HepG2 (cell line): ENCODE results near the gene ATG16L1. TPM values are rescaled to one million over a fixed set of nuclear protein-coding genes. Genes with fewer than 3 reads are reported as not detected.
A peak's percentile ranks its signal among the peaks of the same experiment; 100 is the strongest.

ENCODE experiments used
- AKNA ChIP-seq: sonication (generic); formaldehyde crosslinking; IDR thresholded peaks from 2 replicates; pipeline ENCODE4 v1.4.0; 2020; ENCODE audit warnings: missing genetic modification reagents, borderline replicate concordance
- ARNT2 ChIP-seq: sonication (generic); formaldehyde crosslinking; IDR thresholded peaks from 2 replicates; pipeline ENCODE4 v1.8.0; 2022; ENCODE audit warnings: mild to moderate bottlenecking, low read depth, missing genetic modification reagents, moderate library complexity
- CHD2 ChIP-seq: IDR thresholded peaks from 2 replicates; pipeline ENCODE4 v1.6.1; 2011; ENCODE audit warnings: low read depth, low read length, improper control_type of control experiment
- HNRNPL ChIP-seq: fragments of 200-400 bp; formaldehyde crosslinking; IDR thresholded peaks from 2 replicates; pipeline ENCODE4 v1.6.1; 2017; ENCODE audit warnings: mild to moderate bottlenecking, low read depth, low read length
- IRF2 ChIP-seq: IDR thresholded peaks from 2 replicates; pipeline ENCODE4 v1.6.1; 2018; ENCODE audit warnings: missing genetic modification reagents, missing compliant biosample characterization
- KDM1A ChIP-seq: IDR thresholded peaks from 2 replicates; pipeline ENCODE4 v1.6.1; 2016; ENCODE audit warnings: missing compliant biosample characterization
- MED1 ChIP-seq: sonication (generic); formaldehyde crosslinking; IDR thresholded peaks from 2 replicates; pipeline ENCODE4 v1.4.0; 2020; ENCODE audit warnings: missing genetic modification reagents
- MXD1 ChIP-seq: sonication (generic); formaldehyde crosslinking; IDR thresholded peaks from 2 replicates; pipeline ENCODE4 v1.4.0; 2020; ENCODE audit warnings: mild to moderate bottlenecking, missing genetic modification reagents
- MXD4 ChIP-seq: IDR thresholded peaks from 2 replicates; pipeline ENCODE4 v1.6.1; 2016; ENCODE audit warnings: mild to moderate bottlenecking, missing biosample characterization, missing genetic modification reagents
- NAIF1 ChIP-seq: sonication (generic); formaldehyde crosslinking; IDR thresholded peaks from 2 replicates; pipeline ENCODE4 v1.5.0; 2020; ENCODE audit warnings: mild to moderate bottlenecking, missing genetic modification reagents, borderline replicate concordance
- NFYC ChIP-seq: IDR thresholded peaks from 2 replicates; pipeline ENCODE4 v1.6.1; 2016; ENCODE audit warnings: missing genetic modification reagents, missing compliant biosample characterization
- NR0B2 ChIP-seq: sonication (generic); formaldehyde crosslinking; IDR thresholded peaks from 2 replicates; pipeline ENCODE4 v1.4.0; 2020; ENCODE audit warnings: mild to moderate bottlenecking, missing genetic modification reagents
- PHF8 ChIP-seq: sonication (generic); formaldehyde crosslinking; IDR thresholded peaks from 2 replicates; pipeline ENCODE4 v1.5.0; 2020; ENCODE audit warnings: missing genetic modification reagents
- RXRA ChIP-seq: sonication (generic); formaldehyde crosslinking; IDR thresholded peaks from 2 replicates; pipeline ENCODE4 v1.5.1; 2020; ENCODE audit warnings: missing genetic modification reagents
- SMAD1 ChIP-seq: sonication (generic); formaldehyde crosslinking; IDR thresholded peaks from 2 replicates; pipeline ENCODE4 v1.4.0; 2020; ENCODE audit warnings: missing genetic modification reagents, low read depth, mild to moderate bottlenecking, borderline replicate concordance
- SMAD3 ChIP-seq: sonication (generic); formaldehyde crosslinking; IDR thresholded peaks from 2 replicates; pipeline ENCODE4 v1.4.0; 2020; ENCODE audit warnings: missing genetic modification reagents
- SRF ChIP-seq: IDR thresholded peaks from 2 replicates; pipeline ENCODE4 v1.6.1; 2011; ENCODE audit warnings: mild to moderate bottlenecking, low read depth, low read length, moderate library complexity
- SRSF4 ChIP-seq: fragments of 200-400 bp; formaldehyde crosslinking; IDR thresholded peaks from one replicate; pipeline ENCODE4 v1.6.1; 2018; ENCODE audit warnings: mild to moderate bottlenecking, low read depth, low read length, moderate library complexity; ENCODE audit not compliant: poor library complexity, severe bottlenecking
- TCF7L2 ChIP-seq: IDR thresholded peaks from 2 replicates; pipeline ENCODE4 v1.6.1; 2011; ENCODE audit warnings: mild to moderate bottlenecking, low read depth, low read length, moderate library complexity
- ZBTB42 ChIP-seq: sonication (generic); formaldehyde crosslinking; IDR thresholded peaks from 2 replicates; pipeline ENCODE4 v1.5.0; 2020; ENCODE audit warnings: mild to moderate bottlenecking, missing genetic modification reagents
- ZNF383 ChIP-seq: sonication (generic); formaldehyde crosslinking; IDR thresholded peaks from 2 replicates; pipeline ENCODE4 v1.4.0; 2020; ENCODE audit warnings: missing genetic modification reagents, mild to moderate bottlenecking, borderline replicate concordance
- ZNF468 ChIP-seq: sonication (generic); formaldehyde crosslinking; IDR thresholded peaks from 2 replicates; pipeline ENCODE4 v1.8.0; 2022; ENCODE audit warnings: mild to moderate bottlenecking, moderate library complexity, missing genetic modification reagents
- ZNF501 ChIP-seq: sonication (generic); formaldehyde crosslinking; IDR thresholded peaks from 2 replicates; pipeline ENCODE4 v1.5.1; 2020; ENCODE audit warnings: mild to moderate bottlenecking, moderate library complexity, missing genetic modification reagents
- ZNF607 ChIP-seq: sonication (generic); formaldehyde crosslinking; IDR thresholded peaks from 2 replicates; pipeline ENCODE4 v1.5.1; 2020; ENCODE audit warnings: missing genetic modification reagents, mild to moderate bottlenecking, borderline replicate concordance
- ZNF678 ChIP-seq: sonication (generic); formaldehyde crosslinking; IDR thresholded peaks from 2 replicates; pipeline ENCODE4 v1.4.0; 2020; ENCODE audit warnings: mild to moderate bottlenecking, missing genetic modification reagents
- ZNF713 ChIP-seq: sonication (generic); formaldehyde crosslinking; IDR thresholded peaks from 2 replicates; pipeline ENCODE4 v1.4.0; 2020; ENCODE audit warnings: mild to moderate bottlenecking, missing genetic modification reagents
- polyA plus RNA-seq, 8 experiments: library from polyadenylated mRNA; depleted of rRNA in 3 of 8; stranded (reverse) in 7 of 8; unstranded in 1 of 8; fragments of >200 nt; fragmentation: Illumina TruSeq in 4 of 8; extraction: Trizol in 4 of 8; gene quantifications; 2 replicates each; pipeline versions ENCODE4 v1.2.1 to v1.2.3, GENCODE V29; 2011 to 2016; ENCODE audit warnings: low read depth in 4 of 8, missing spikeins in 1 of 8, mixed read lengths in 1 of 8; ENCODE audit not compliant: insufficient read depth in 1 of 8
- total RNA-seq, 5 experiments: library from RNA; depleted of rRNA; stranded (reverse); fragments of >200 nt; fragmentation: Illumina TruSeq; extraction: Trizol; gene quantifications; 2 replicates each; pipeline ENCODE4 v1.2.3, GENCODE V29; 2016; ENCODE audit warnings: low read depth in 1 of 5

Gene ATG16L1
- total and polyA plus RNA-seq, 2 of the 13 experiments (the other 11 are each of a cell fraction or from before 2014, with no cell fraction given): 26.0 to 51.7 TPM

- TF ChIP-seq SMAD3 (CRISPR knock-in tag) (peak; percentile 96), ZNF678 (peak; percentile 88; the same call in 1 of the 2 replicates), MXD1 (CRISPR knock-in tag) (peak; percentile 91; the same call in 1 of the 2 replicates), ZNF501 (CRISPR knock-in tag) (peak; percentile 99), NR0B2 (peak; percentile 76; the same call in 1 of the 2 replicates), IRF2 (peak; percentile 98), NAIF1 (CRISPR knock-in tag) (peak; percentile 89), CHD2 (peak; percentile 21; the same call in 1 of the 2 replicates), ZNF383 (peak; percentile 94; the same call in 1 of the 2 replicates), RXRA (CRISPR knock-in tag) (peak; percentile 93), SMAD1 (CRISPR knock-in tag) (peak; percentile 63; the same call in 1 of the 2 replicates), MED1 (CRISPR knock-in tag) (peak; percentile 84), NFYC (CRISPR knock-in tag) (peak; percentile 80), ZNF713 (CRISPR knock-in tag) (no peak), ZNF468 (no peak), TCF7L2 (no peak), AKNA (no peak), HNRNPL (peak; percentile 67; the same call in 1 of the 2 replicates), MXD4 (peak; percentile 93), PHF8 (peak; percentile 95), ARNT2 (CRISPR knock-in tag) (peak; percentile 92), ZBTB42 (peak; percentile 96), SRF (peak; percentile 71; the same call in 1 of the 2 replicates), KDM1A (CRISPR knock-in tag) (no peak; the same call in 1 of the 2 replicates), SRSF4 (peak; percentile 37), ZNF607 (peak; percentile 89)
These were observed at the start of gene ATG16L1 (continued) for GRCh38 chr2:233251306-233252116.
